SHP77 (cell line): Measurements from ENCODE around the gene CNTNAP2.
"Not testable (repeated sequence)": the region's sequence is repeated elsewhere in the genome, so short reads cannot be mapped to it uniquely, and the experiment has no call there.

ENCODE experiments used
- DNase-seq, 2 experiments: peaks; one replicate each; lab custom pipeline; 2025; lab: John Stamatoyannopoulos, UW

CNTNAP2 gene

GRCh38 chr7:148026713-148027112 lies 1910.1 kb downstream of the CNTNAP2 start:
- DNase-seq = no peak

- DNase-seq = no peak
These were observed 1911.6 kb downstream of the CNTNAP2 start for GRCh38 chr7:148028165-148028564.

GRCh38 chr7:148031019-148031418 lies 1914.4 kb downstream of the CNTNAP2 start:
- no peak for DNase-seq

- DNase-seq = no peak
These were observed 1915.2 kb downstream of the CNTNAP2 start for GRCh38 chr7:148031811-148032210.

- no peak for DNase-seq
These were observed 1919.3 kb downstream of the CNTNAP2 start for GRCh38 chr7:148035950-148036349.

- DNase-seq = no peak
These were observed 1920.4 kb downstream of the CNTNAP2 start for GRCh38 chr7:148037044-148037443.

GRCh38 chr7:148041156-148041555 lies 1924.6 kb downstream of the CNTNAP2 start:
- no peak for DNase-seq

GRCh38 chr7:148042935-148043631 lies 1926.5 kb downstream of the CNTNAP2 start:
- peak; percentile 11 to 18 for DNase-seq

- DNase-seq = peak; percentile 45 to 75
These were observed 1927.6 kb downstream of the CNTNAP2 start for GRCh38 chr7:148044173-148044572.

- peak in 1 of 2 experiments; percentile 70 for DNase-seq
These were observed 1928.9 kb downstream of the CNTNAP2 start for GRCh38 chr7:148045521-148045920.

GRCh38 chr7:148049068-148049467 lies 1932.5 kb downstream of the CNTNAP2 start:
- no peak for DNase-seq

- no peak for DNase-seq
These were observed 1934.0 kb downstream of the CNTNAP2 start for GRCh38 chr7:148050492-148051158.

- no peak for DNase-seq
These were observed 1939.8 kb downstream of the CNTNAP2 start for GRCh38 chr7:148056406-148056805.

GRCh38 chr7:148058092-148058491 lies 1941.5 kb downstream of the CNTNAP2 start:
- peak; percentile 67 to 68 for DNase-seq

- no peak for DNase-seq
These were observed 1942.2 kb downstream of the CNTNAP2 start for GRCh38 chr7:148058753-148059152.

- DNase-seq = no peak
These were observed 1944.1 kb downstream of the CNTNAP2 start for GRCh38 chr7:148060724-148061123.

GRCh38 chr7:148078111-148078510 lies 1961.5 kb downstream of the CNTNAP2 start:
- not testable (repeated sequence) for DNase-seq

GRCh38 chr7:148079206-148080080 lies 1962.8 kb downstream of the CNTNAP2 start:
- no peak for DNase-seq

GRCh38 chr7:148083448-148083847 lies 1966.8 kb downstream of the CNTNAP2 start:
- DNase-seq = no peak

- DNase-seq = peak; percentile 57 to 69
These were observed 1967.5 kb downstream of the CNTNAP2 start for GRCh38 chr7:148084138-148084537.

- DNase-seq = no peak
These were observed 1975.3 kb downstream of the CNTNAP2 start for GRCh38 chr7:148091882-148092281.

- DNase-seq = no peak
These were observed 1977.0 kb downstream of the CNTNAP2 start for GRCh38 chr7:148093375-148094166.
